CD4-positive, alpha-beta T cell (primary cell): ENCODE measurements around the gene MRNIP. TPM values are rescaled to one million over a fixed set of nuclear protein-coding genes. Genes with fewer than 3 reads are reported as not detected.
A peak's percentile ranks its signal among the peaks of the same experiment; 100 is the strongest.

Experiments
- ATAC-seq: fragments of 200-7000 bp; cut with Tn5 transposase; one replicate; pipeline ENCODE4 v1.10.0; 2022; ENCODE audit warnings: mild to moderate bottlenecking; ENCODE audit not compliant: poor library complexity
- CTCF ChIA-PET: fragments of 350-600 bp; sonication (Branson Sonifier 250); formaldehyde crosslinking; loops from one replicate; lab custom pipeline; 2021; ENCODE audit warnings: antibody characterized with exemption, inconsistent platforms; lab: Charles Lee
- POLR2A ChIA-PET: fragments of 350-600 bp; sonication (Branson Sonifier 250); formaldehyde crosslinking; loops from one replicate; lab custom pipeline; 2021; ENCODE audit warnings: antibody characterized with exemption, inconsistent platforms; lab: Charles Lee
- DNase-seq, 14 experiments: peaks; one replicate each; pipeline ENCODE4 v3.0.0-alpha.2; 2013 to 2020; ENCODE audit warnings: mixed read lengths in 2 of 14
- H3K27ac ChIP-seq, 2 donors: one replicate each; pipeline versions ENCODE4 v1.5.1 to v1.7.0; 2013; ENCODE audit warnings: low read length in 2 of 2, low read depth in 1 of 2, mild to moderate bottlenecking in 1 of 2
- H3K27me3 ChIP-seq, 2 experiments: 1 replicate in 1 of 2; 2 replicates in 1 of 2; pipeline versions ENCODE4 v1.6.1 to v1.7.0; 2013; ENCODE audit warnings: low read length in 2 of 2, control low read depth in 1 of 2, mild to moderate bottlenecking in 1 of 2, moderate library complexity in 1 of 2; ENCODE audit not compliant: insufficient read depth in 2 of 2, control insufficient read depth in 1 of 2
- H3K36me3 ChIP-seq: one replicate; pipeline ENCODE4 v1.6.1; 2013; ENCODE audit warnings: low read length, control low read depth; ENCODE audit not compliant: insufficient read depth
- H3K4me1 ChIP-seq: one replicate; pipeline ENCODE4 v1.6.1; 2013; ENCODE audit warnings: low read length, control low read depth; ENCODE audit not compliant: insufficient read depth
- H3K4me3 ChIP-seq: one replicate; pipeline ENCODE4 v1.5.1; 2013; ENCODE audit warnings: mild to moderate bottlenecking, low read length, moderate library complexity
- H3K9me3 ChIP-seq, 2 experiments: 1 replicate in 1 of 2; 2 replicates in 1 of 2; pipeline versions ENCODE4 v1.6.1 to v1.7.0; 2013; ENCODE audit warnings: low read length in 2 of 2, mild to moderate bottlenecking in 2 of 2, control low read depth in 1 of 2, moderate library complexity in 1 of 2; ENCODE audit not compliant: control insufficient read depth in 1 of 2, insufficient read depth in 1 of 2
- H3K27ac Mint-ChIP-seq: one replicate; pipeline ENCODE4 v1.8.0; 2020; ENCODE audit warnings: mixed read lengths
- H3K27me3 Mint-ChIP-seq: one replicate; pipeline ENCODE4 v1.8.0; 2021; ENCODE audit warnings: mixed read lengths
- H3K36me3 Mint-ChIP-seq: one replicate; pipeline ENCODE4 v1.8.0; 2021; ENCODE audit warnings: low read depth, mixed read lengths
- H3K4me1 Mint-ChIP-seq: one replicate; pipeline ENCODE4 v1.8.0; 2021; ENCODE audit warnings: low read depth, mixed read lengths
- H3K4me3 Mint-ChIP-seq: one replicate; pipeline ENCODE4 v1.8.0; 2020; ENCODE audit warnings: mild to moderate bottlenecking, mixed read lengths
- H3K9me3 Mint-ChIP-seq: one replicate; pipeline ENCODE4 v1.8.0; 2020; ENCODE audit warnings: mixed read lengths
- CTCF ChIP-seq: fragments of 200-600 bp; IDR thresholded peaks from one replicate; pipeline ENCODE4 v1.8.0; 2022; ENCODE audit warnings: antibody characterized with exemption, mild to moderate bottlenecking
- intact Hi-C, 2 experiments: fragments of 100-400 bp; cut with DNase I in 1 of 2; cut with micrococcal nuclease in 1 of 2; formaldehyde crosslinking; loops; one replicate each; pipeline versions ENCODE4 v1.15.1 to v1.9.0; 2023 to 2025; cut with DNase I, micrococcal nuclease
- total RNA-seq, 174 experiments: library from RNA in 2 of 174; stranded (reverse) in 2 of 174; gene quantifications; one replicate each; pipeline ENCODE4 v1.2.3 and lab custom pipeline; 2021 to 2026

Gene MRNIP
- total RNA-seq, 2 experiments from 2014 or later: 31.8 to 32.8 TPM

GRCh38 chr5:179802950-179803562, 55.6 kb downstream of the MRNIP start:
- DNase-seq: no peak
- peaks cover 22% of the 10 kb centered on the region for H3K36me3 Mint-ChIP-seq

GRCh38 chr5:179802207-179802883, 56.3 kb downstream of the MRNIP start:
- no peaks in the 10 kb centered on the region for H3K9me3 ChIP-seq
- H3K27me3 Mint-ChIP-seq: no peaks in the 10 kb centered on the region
- no peak for ATAC-seq
- ChIA-PET POLR2A (interaction anchor here (0.6 to 4.1 kb wide), 7 partner anchors 12 to 188 kb away, joined by 3 to 23 read pairs (median 3); partner anchors contain the start of genes MAML1 and SQSTM1), CTCF (interaction anchor here (0.6 to 1.7 kb wide), 28 partner anchors 9 to 289 kb away, joined by 3 to 27 read pairs (median 4); partner anchors contain the start of genes MAML1, SQSTM1 and TBC1D9B)
- H3K4me1 Mint-ChIP-seq: peaks cover 35% of the 10 kb centered on the region
- no peak for TF ChIP-seq CTCF
- intact Hi-C loops: loop anchor here (1.0 to 10.0 kb wide), 6 partner anchors 52 to 492 kb away; partner anchors contain the start of genes MAPK9 (in 1 of the 2), MRNIP (in 1 of the 2) and TBC1D9B (in 1 of the 2)
- H3K27ac Mint-ChIP-seq: peak overlapping the region; percentile 58
- no peak overlapping the region for H3K4me3 ChIP-seq
- H3K4me3 Mint-ChIP-seq: no peak overlapping the region
- peaks cover 47% of the 10 kb centered on the region for H3K4me1 ChIP-seq
- no peaks in the 10 kb centered on the region for H3K27me3 ChIP-seq
- peaks cover 24% of the 10 kb centered on the region for H3K36me3 Mint-ChIP-seq
- H3K9me3 Mint-ChIP-seq: no peaks in the 10 kb centered on the region
- no peak for DNase-seq
- H3K27ac ChIP-seq: no peak overlapping the region
- peaks cover 28% of the 10 kb centered on the region for H3K36me3 ChIP-seq

More at GRCh38 chr5:179802950-179803562, 55.6 kb downstream of the MRNIP start:
- no peak for ATAC-seq
- CTCF ChIA-PET: interaction anchor here (1.0 to 1.7 kb wide), 3 partner anchors 35 to 68 kb away, joined by 3 to 5 read pairs (median 3); no protein-coding TSS in a partner anchor
- POLR2A ChIA-PET: interaction anchor here (1.1 to 4.1 kb wide), 4 partner anchors 17 to 104 kb away, joined by 3 to 23 read pairs (median 11); partner anchors contain the start of genes MAML1 and SQSTM1
- peaks cover 54% of the 10 kb centered on the region for H3K4me1 ChIP-seq
- no peaks in the 10 kb centered on the region for H3K27me3 ChIP-seq
- H3K27ac ChIP-seq: no peak overlapping the region
- no peaks in the 10 kb centered on the region for H3K9me3 ChIP-seq
- Mint-ChIP-seq H3K27ac (peak overlapping the region; percentile 86), H3K9me3 (no peaks in the 10 kb centered on the region), H3K4me1 (peaks cover 33% of the 10 kb centered on the region), H3K27me3 (no peaks in the 10 kb centered on the region), H3K4me3 (peak overlapping the region; percentile 94)
- no peak overlapping the region for H3K4me3 ChIP-seq
- peaks cover 26% of the 10 kb centered on the region for H3K36me3 ChIP-seq
- intact Hi-C loops: loop anchor here (1.0 to 10.0 kb wide), 6 partner anchors 52 to 492 kb away; partner anchors contain the start of genes MAPK9 (in 1 of the 2), MRNIP (in 1 of the 2) and TBC1D9B (in 1 of the 2)
- TF ChIP-seq CTCF: no peak
